Epithelial cell of esophagus (primary cell): ENCODE measurements around the gene TAS1R1.

ENCODE experiments used
- DNase-seq: peaks from one replicate; pipeline ENCODE4 v3.0.0; 2010; ENCODE audit warnings: low read depth
- H3K4me3 ChIP-seq: 2 replicates; pipeline ENCODE4 v1.5.1; 2011; ENCODE audit warnings: mild to moderate bottlenecking, low read length, control low read depth
- TF ChIP-seq, protein P1 (sequence below): IDR thresholded peaks from 2 replicates; pipeline ENCODE4 v1.5.1; 2011; ENCODE audit warnings: low read depth, mild to moderate bottlenecking, low read length, control low read depth, inconsistent platforms; ENCODE audit not compliant: insufficient read depth; ENCODE audit errors: missing control alignments

The TAS1R1 gene

GRCh38 chr1:6508816-6509189, 46.3 kb upstream of the TAS1R1 start:
- no peak for DNase-seq
- H3K4me3 ChIP-seq = no peak overlapping the region
- TF ChIP-seq, protein P1, sequence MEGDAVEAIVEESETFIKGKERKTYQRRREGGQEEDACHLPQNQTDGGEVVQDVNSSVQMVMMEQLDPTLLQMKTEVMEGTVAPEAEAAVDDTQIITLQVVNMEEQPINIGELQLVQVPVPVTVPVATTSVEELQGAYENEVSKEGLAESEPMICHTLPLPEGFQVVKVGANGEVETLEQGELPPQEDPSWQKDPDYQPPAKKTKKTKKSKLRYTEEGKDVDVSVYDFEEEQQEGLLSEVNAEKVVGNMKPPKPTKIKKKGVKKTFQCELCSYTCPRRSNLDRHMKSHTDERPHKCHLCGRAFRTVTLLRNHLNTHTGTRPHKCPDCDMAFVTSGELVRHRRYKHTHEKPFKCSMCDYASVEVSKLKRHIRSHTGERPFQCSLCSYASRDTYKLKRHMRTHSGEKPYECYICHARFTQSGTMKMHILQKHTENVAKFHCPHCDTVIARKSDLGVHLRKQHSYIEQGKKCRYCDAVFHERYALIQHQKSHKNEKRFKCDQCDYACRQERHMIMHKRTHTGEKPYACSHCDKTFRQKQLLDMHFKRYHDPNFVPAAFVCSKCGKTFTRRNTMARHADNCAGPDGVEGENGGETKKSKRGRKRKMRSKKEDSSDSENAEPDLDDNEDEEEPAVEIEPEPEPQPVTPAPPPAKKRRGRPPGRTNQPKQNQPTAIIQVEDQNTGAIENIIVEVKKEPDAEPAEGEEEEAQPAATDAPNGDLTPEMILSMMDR = no peak

DNA sequence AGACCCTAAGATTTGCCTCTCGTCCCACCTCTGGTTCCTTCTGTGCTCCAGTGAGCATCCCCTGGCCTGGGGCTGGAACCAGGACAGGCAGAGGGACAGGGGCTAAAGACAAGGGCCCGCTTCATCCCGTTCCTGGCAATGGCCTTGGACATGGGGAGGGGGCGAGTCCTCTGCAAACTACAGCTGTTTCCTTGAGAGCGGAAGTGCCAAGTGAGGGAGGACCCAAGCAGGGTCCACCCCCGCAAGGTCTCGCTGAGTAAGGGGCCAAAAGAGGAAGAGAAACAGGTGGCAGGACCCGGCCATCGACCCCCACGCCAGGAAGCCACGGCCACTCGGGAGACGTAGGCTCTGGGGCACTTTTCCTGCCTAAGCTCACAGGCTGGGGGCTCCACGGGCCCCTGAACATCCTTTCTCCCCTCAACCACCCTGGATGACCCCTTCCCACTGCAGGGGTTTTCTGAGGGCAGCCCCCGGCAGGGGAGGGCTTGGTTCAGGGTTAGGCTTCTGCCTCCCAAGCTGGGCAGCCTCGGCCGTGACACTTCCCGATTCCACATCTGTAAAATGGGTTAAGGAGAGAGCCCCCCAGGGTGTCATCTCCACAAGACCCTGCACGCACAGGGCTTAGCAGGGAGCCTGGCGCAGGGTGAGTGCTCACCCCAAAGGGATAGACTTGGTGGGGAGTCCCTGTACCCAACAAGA, 45.7 kb upstream of the TAS1R1 start:
- TF ChIP-seq, protein P1 = no peak
- DNase-seq = no peak
- no peak overlapping the region for H3K4me3 ChIP-seq

- DNase-seq = no peak
- no peak overlapping the region for H3K4me3 ChIP-seq
- TF ChIP-seq, protein P1 = no peak
These were observed 45.2 kb upstream of the TAS1R1 start for GRCh38 chr1:6509919-6510291.

DNA sequence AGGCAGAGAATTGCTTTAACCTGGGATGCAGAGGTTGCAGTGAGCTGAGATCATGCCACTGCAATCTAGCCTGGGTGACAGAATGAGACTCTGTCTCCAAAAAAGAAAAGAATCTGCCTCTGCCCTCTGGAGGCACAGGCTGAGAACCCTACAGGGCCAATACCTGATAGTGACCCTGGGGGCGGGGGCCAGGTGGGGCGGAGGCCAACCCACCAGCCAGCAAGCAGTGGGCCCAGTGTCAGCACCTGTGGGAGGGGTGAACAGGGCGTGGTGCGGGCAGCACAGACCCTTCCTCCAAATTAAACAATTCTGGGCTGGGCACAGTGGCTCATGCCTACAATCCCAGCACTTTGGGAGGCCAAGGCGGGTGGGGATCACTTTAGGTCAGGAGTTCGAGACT, 44.6 kb upstream of the TAS1R1 start:
- TF ChIP-seq, protein P1 = no peak
- H3K4me3 ChIP-seq = no peak overlapping the region
- no peak for DNase-seq

GRCh38 chr1:6511056-6511455, 44.1 kb upstream of the TAS1R1 start:
- DNase-seq = no peak
- no peak overlapping the region for H3K4me3 ChIP-seq
- TF ChIP-seq, protein P1 = no peak

- H3K4me3 ChIP-seq = no peak overlapping the region
- DNase-seq = no peak
- TF ChIP-seq, protein P1 = no peak
These were observed 43.4 kb upstream of the TAS1R1 start for GRCh38 chr1:6511561-6512244.
